GM13977 (cell line): ENCODE results near the gene NFXL1.

Experiments
- DNase-seq: peaks from one replicate; pipeline ENCODE4 v3.0.0; 2012; ENCODE audit warnings: low spot score
- in situ Hi-C: fragments of 300-500 bp; cut with MboI; formaldehyde crosslinking; loops from one replicate; pipeline ENCODE4 v1.12.0; 2022; ENCODE audit warnings: low sequenced_read_pairs, low pct_unique_long_range_greater_than_20kb, mixed read lengths, inconsistent platforms; ENCODE audit not compliant: unreplicated experiment
- TF ChIP-seq, protein P1 (sequence below): IDR thresholded peaks from 2 replicates; pipeline ENCODE4 v1.5.1; 2012; ENCODE audit warnings: mild to moderate bottlenecking, control low read depth; ENCODE audit not compliant: insufficient read depth; ENCODE audit errors: extremely low read depth, missing control alignments

Gene NFXL1

DNA sequence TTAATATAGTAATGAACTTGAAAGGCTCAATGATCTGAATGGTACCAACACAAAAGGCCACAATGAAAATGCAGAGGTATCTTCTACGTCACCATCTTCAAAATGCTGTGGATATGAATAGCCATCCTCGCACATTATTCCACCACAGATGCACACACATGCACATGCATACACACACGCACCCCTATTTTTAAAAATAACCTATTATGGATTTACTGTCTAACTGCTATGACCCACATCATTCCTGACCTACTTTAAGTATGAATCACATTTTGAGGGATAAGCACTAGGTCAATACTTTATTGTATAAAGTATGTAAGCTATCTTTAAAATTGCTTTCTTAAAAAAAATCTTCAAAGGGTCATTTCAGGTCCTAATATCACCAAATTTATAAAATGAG, 52.1 kb downstream of the NFXL1 start:
- no peak for DNase-seq
- TF ChIP-seq, protein P1, sequence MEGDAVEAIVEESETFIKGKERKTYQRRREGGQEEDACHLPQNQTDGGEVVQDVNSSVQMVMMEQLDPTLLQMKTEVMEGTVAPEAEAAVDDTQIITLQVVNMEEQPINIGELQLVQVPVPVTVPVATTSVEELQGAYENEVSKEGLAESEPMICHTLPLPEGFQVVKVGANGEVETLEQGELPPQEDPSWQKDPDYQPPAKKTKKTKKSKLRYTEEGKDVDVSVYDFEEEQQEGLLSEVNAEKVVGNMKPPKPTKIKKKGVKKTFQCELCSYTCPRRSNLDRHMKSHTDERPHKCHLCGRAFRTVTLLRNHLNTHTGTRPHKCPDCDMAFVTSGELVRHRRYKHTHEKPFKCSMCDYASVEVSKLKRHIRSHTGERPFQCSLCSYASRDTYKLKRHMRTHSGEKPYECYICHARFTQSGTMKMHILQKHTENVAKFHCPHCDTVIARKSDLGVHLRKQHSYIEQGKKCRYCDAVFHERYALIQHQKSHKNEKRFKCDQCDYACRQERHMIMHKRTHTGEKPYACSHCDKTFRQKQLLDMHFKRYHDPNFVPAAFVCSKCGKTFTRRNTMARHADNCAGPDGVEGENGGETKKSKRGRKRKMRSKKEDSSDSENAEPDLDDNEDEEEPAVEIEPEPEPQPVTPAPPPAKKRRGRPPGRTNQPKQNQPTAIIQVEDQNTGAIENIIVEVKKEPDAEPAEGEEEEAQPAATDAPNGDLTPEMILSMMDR = no peak
- in situ Hi-C loops = no loop called here

DNA sequence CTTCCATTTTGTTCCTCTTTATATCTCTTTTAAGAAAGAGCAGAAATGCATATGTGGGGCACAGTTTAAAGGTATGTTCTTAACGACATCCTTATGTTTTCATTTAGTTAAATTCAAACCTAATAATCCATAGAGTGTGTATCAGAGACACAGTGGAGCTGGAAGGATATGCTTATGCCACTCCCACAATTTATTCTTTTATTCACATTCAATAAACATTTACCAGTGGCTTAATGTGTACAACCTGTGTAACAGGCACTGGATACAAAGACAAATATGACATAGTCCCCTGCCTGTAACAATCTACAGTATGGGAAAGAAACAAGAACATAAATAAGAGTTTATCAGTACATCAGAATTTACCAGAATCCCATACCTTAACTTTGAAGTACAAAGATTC, 54.1 kb downstream of the NFXL1 start:
- in situ Hi-C loops = no loop called here

GRCh38 chr4:47858006-47858405, 56.4 kb downstream of the NFXL1 start:
- TF ChIP-seq, protein P1 = no peak
- in situ Hi-C loops = no loop called here
- no peak for DNase-seq

More for the DNA sequence above, 54.1 kb downstream of the NFXL1 start:
- TF ChIP-seq, protein P1 = no peak
- DNase-seq = no peak

DNA sequence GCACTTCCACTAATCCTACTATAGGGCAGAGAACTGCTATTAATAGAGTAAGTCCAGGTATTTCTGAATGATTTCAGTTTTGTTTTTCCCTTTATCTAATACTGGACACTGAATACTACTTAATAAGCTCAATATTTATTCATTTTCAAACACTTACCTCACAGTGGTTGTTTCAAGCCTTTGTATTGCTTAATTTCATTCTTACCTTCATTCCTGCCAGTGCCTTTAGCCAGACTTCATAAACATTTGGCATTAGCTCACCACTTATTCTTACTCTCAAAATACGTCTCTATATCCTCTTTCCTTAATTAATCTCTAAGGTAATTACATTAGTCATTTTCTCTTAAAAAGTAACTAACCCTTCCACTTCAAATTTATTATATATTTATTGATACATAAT, 57.7 kb downstream of the NFXL1 start:
- TF ChIP-seq, protein P1 = no peak
- no peak for DNase-seq
- in situ Hi-C loops = no loop called here

- TF ChIP-seq, protein P1 = no peak
- in situ Hi-C loops = no loop called here
- no peak for DNase-seq
Observed at GRCh38 chr4:47855350-47855749, 59.0 kb downstream of the NFXL1 start.

DNA sequence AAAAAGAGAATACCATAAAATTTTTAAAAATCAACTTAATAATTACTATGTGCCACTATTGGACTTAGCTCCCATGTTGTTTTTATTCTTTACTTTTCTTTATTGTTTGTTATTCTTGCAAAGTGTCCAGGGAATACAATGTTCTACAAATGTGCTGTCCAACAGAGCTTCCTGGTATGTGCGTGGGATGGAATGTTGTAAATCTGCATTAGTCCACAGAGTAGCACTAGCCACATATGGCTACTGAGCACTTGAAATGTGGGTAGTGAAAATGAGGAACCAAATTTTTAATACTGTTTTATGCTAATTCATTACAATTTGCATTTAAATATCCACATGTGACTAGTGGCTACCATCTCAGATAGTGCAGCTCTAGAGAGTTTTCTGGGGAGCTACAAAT, 62.2 kb downstream of the NFXL1 start:
- in situ Hi-C loops = no loop called here
- TF ChIP-seq, protein P1 = no peak
- DNase-seq = no peak

GRCh38 chr4:47849466-47849865, 64.9 kb downstream of the NFXL1 start:
- in situ Hi-C loops = loop anchor here (25.0 kb wide), 1 partner anchor 137 kb away; no protein-coding TSS in a partner anchor

More at GRCh38 chr4:47849466-47849865, 64.9 kb downstream of the NFXL1 start:
- DNase-seq = no peak
- TF ChIP-seq, protein P1 = no peak
